ENCODE results near the gene PTOV1. TPM values are rescaled to one million over a fixed set of nuclear protein-coding genes. Genes with fewer than 3 reads are reported as not detected.

The PTOV1 gene
- total and polyA plus RNA-seq, 2 of the 13 experiments (the other 11 are each of a cell fraction or from before 2014, with no cell fraction given), result 63.5 to 68.5 TPM

DNA sequence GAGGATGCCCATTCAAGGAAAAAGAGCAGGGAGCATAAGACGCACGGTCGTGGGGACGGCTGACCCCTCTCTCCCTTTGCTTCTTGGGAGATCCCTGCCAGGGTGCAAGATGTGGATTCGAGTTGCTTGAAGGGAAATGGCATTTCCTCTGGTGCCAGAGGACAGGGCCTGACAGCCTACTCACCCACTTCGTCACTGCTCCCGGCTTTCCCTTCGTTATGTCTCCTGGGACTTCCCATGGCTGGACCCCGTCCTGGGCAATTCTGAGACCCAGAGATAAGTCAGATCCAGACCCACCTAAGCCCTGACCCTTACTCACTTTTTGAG lies 27.7 kb downstream of the PTOV1 start:
- ATAC-seq (no peak), FAIRE-seq (no peak), DNase-seq (ENCODE audit: low spot score) (no peak)
- Histone ChIP-seq H3K4me2 (ENCODE audit: low read depth, low read length) (peak overlapping the region; percentile 76), H3K27me3 (ENCODE audit: control insufficient read depth in 1 of 2, insufficient read depth in 2 of 2, low read length in 2 of 2) (no peaks in the 10 kb centered on the region; a peak in 1 of 5 replicates), H3K4me3 (replicated peaks in 1 of 3; ENCODE audit: insufficient read depth in 1 of 3, low read depth in 2 of 3, low read length in 3 of 3) (peak overlapping the region; percentile 69 to 99 (median 72)), H3K27ac (ENCODE audit: extremely low read length, insufficient read depth, low read length) (peak overlapping the region; percentile 99), H2AFZ (ENCODE audit: low read length) (no peak overlapping the region), H3K9me3 (ENCODE audit: low read length) (no peaks in the 10 kb centered on the region), H3K36me3 (replicated peaks in 1 of 2; ENCODE audit: control insufficient read depth in 1 of 2, insufficient read depth in 2 of 2, low read length in 2 of 2) (peaks cover 21 to 54% of the 10 kb centered on the region in 2 experiments), H3K79me2 (ENCODE audit: insufficient read depth, low read length) (peaks cover 38% of the 10 kb centered on the region), H3K9ac (ENCODE audit: insufficient read depth, low read depth, low read length) (peak overlapping the region; percentile 89; the same call in 1 of the 2 replicates), H4K20me1 (ENCODE audit: insufficient read depth, low read length) (peaks cover 5% of the 10 kb centered on the region), H3K4me1 (ENCODE audit: insufficient read depth, low read length) (peaks cover 31% of the 10 kb centered on the region)
- TF ChIP-seq TOE1 (CRISPR knock-in tag; IDR thresholded peaks at IDR 0.05), result no peak
- no peak for TF ChIP-seq ZNF619 (CRISPR knock-in tag; IDR thresholded peaks at IDR 0.05)
- no peak for TF ChIP-seq SRSF4 (IDR thresholded peaks at IDR 0.05; ENCODE audit: low read depth, low read length, poor library complexity, severe bottlenecking)
- no peak for TF ChIP-seq HNRNPH1 (optimal IDR thresholded peaks at IDR 0.05; ENCODE audit: low read depth, low read length)
- TF ChIP-seq DNMT1 (CRISPR knock-in tag; IDR thresholded peaks at IDR 0.05), result no peak
- no peak for TF ChIP-seq MLLT10 (CRISPR knock-in tag; IDR thresholded peaks at IDR 0.05)
- intact Hi-C loops (cut with micrococcal nuclease; ENCODE audit: unreplicated experiment) (no loop called here), in situ Hi-C loops (cut with HindIII; ENCODE audit: extremely low pct_ligation_motif_present, low pct_unique_long_range_greater_than_20kb) (no loop called here)
- TSS peak; percentile 64 for BruUV-seq (replicated peaks)
- POLR2A ChIA-PET, result interaction anchor here (0.8 to 1.9 kb wide), 3 partner anchors 9 to 51 kb away, joined by 3 to 16 read pairs (median 4); no protein-coding TSS in a partner anchor
- WGBS (ENCODE audit: low lambda C conversion rate), result 93% methylated on average over 9 of the region's 9 CpGs
- CTCF ChIA-PET (ENCODE audit: low intra/inter-chr PET ratio, low total read pairs), result no interaction called here

DNA sequence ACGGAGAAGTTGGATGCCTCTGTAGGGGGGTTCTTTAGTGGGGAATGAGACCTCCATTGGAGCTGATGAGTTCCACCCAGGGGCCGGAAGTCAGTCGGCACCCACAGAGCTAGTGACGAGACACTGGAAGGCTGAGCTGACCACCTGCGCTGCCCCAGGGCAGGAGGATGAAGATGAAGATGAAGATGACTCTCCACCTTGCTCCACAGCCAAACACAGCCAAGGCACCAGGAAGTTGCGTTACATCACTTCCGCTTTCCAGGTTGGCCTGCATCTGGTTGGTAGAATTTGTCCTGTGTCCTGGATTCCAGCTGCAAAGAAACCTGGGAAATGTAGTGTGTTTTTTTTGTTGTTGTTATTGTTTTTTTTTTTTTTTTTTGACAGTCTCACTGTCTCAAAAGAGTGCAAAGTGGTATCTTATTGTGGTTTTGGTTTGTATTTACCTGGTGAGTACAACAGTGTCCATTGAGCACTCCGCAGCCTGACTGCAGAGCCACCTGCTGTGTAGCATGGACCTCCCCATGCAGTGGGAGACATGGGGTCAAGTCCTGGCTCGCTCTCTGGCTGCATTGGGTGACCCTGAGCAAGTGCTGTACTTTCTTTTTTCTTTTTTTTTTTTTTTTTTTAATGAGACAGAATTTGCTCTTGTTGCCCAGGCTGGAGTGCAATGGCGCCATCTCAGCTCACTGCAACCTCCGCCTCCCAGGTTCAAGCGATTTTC lies 28.4 kb downstream of the PTOV1 start:
- Histone ChIP-seq H3K27me3 (ENCODE audit: control insufficient read depth in 1 of 2, insufficient read depth in 2 of 2, low read length in 2 of 2) (no peaks in the 10 kb centered on the region; a peak in 1 of 5 replicates), H3K79me2 (ENCODE audit: insufficient read depth, low read length) (peaks cover 32% of the 10 kb centered on the region), H3K4me3 (replicated peaks in 1 of 3; ENCODE audit: insufficient read depth in 1 of 3, low read depth in 2 of 3, low read length in 3 of 3) (0 out of 6 replicates have a peak overlapping the region, but pooled peaks of 1 of the 3 experiments have one; percentile 20), H3K4me2 (ENCODE audit: low read depth, low read length) (peak overlapping the region; percentile 76; the same call in 1 of the 2 replicates), H3K9ac (ENCODE audit: insufficient read depth, low read depth, low read length) (peak overlapping the region; percentile 89; the same call in 1 of the 2 replicates), H3K27ac (ENCODE audit: extremely low read length, insufficient read depth, low read length) (no peak overlapping the region), H3K4me1 (ENCODE audit: insufficient read depth, low read length) (peaks cover 31% of the 10 kb centered on the region), H3K36me3 (replicated peaks in 1 of 2; ENCODE audit: control insufficient read depth in 1 of 2, insufficient read depth in 2 of 2, low read length in 2 of 2) (peaks cover 23 to 61% of the 10 kb centered on the region in 2 experiments), H2AFZ (ENCODE audit: low read length) (no peak overlapping the region), H3K9me3 (ENCODE audit: low read length) (no peaks in the 10 kb centered on the region), H4K20me1 (ENCODE audit: insufficient read depth, low read length) (peaks cover 5% of the 10 kb centered on the region)
- BruUV-seq (replicated peaks), result no TSS peak
- no peak for FAIRE-seq
- WGBS (ENCODE audit: low lambda C conversion rate), result 98% methylated on average over 8 of the region's 12 CpGs
- CTCF ChIA-PET (ENCODE audit: low intra/inter-chr PET ratio, low total read pairs), result no interaction called here
- in situ Hi-C loops (cut with HindIII; ENCODE audit: extremely low pct_ligation_motif_present, low pct_unique_long_range_greater_than_20kb), result no loop called here
- DNase-seq (ENCODE audit: low spot score), result no peak
- intact Hi-C loops (cut with micrococcal nuclease; ENCODE audit: unreplicated experiment), result no loop called here
- POLR2A ChIA-PET, result interaction anchor here (0.8 kb wide), 2 partner anchors 10 to 51 kb away, joined by 3 to 4 read pairs; no protein-coding TSS in a partner anchor
- no peak for ATAC-seq
- no peak for TF ChIP-seq ZNF776 (CRISPR knock-in tag; IDR thresholded peaks at IDR 0.05)
- TF ChIP-seq ZNF430 (CRISPR knock-in tag; IDR thresholded peaks at IDR 0.05), result no peak
- TF ChIP-seq MAZ (IDR thresholded peaks at IDR 0.05; ENCODE audit: borderline replicate concordance, low read depth, low read length), result no peak
- no peak for TF ChIP-seq MAZ (CRISPR knock-in tag; IDR thresholded peaks at IDR 0.05; ENCODE audit: low read depth)
- no peak for TF ChIP-seq CREB1 (IDR thresholded peaks at IDR 0.05)
- peak; percentile 61 for TF ChIP-seq CREB1 (CRISPR knock-in tag; IDR thresholded peaks at IDR 0.05)
- peak; percentile 58; the same call in 1 of the 2 replicates for TF ChIP-seq ZNF143 (CRISPR knock-in tag; IDR thresholded peaks at IDR 0.05)
- peak; percentile 47 for TF ChIP-seq THAP11 (CRISPR knock-in tag; IDR thresholded peaks at IDR 0.05)
- no peak for TF ChIP-seq IKZF4 (CRISPR knock-in tag; IDR thresholded peaks at IDR 0.05; ENCODE audit: borderline replicate concordance, low read depth, not compliant biosample characterization)
- TF ChIP-seq, protein P1, sequence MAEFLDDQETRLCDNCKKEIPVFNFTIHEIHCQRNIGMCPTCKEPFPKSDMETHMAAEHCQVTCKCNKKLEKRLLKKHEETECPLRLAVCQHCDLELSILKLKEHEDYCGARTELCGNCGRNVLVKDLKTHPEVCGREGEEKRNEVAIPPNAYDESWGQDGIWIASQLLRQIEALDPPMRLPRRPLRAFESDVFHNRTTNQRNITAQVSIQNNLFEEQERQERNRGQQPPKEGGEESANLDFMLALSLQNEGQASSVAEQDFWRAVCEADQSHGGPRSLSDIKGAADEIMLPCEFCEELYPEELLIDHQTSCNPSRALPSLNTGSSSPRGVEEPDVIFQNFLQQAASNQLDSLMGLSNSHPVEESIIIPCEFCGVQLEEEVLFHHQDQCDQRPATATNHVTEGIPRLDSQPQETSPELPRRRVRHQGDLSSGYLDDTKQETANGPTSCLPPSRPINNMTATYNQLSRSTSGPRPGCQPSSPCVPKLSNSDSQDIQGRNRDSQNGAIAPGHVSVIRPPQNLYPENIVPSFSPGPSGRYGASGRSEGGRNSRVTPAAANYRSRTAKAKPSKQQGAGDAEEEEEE (CRISPR knock-in tag; IDR thresholded peaks at IDR 0.05; ENCODE audit: borderline replicate concordance), result no peak
- TF ChIP-seq NFYB (CRISPR knock-in tag; IDR thresholded peaks at IDR 0.05), result peak; percentile 51
- no peak for TF ChIP-seq JDP2 (CRISPR knock-in tag; IDR thresholded peaks at IDR 0.05; ENCODE audit: borderline replicate concordance)
- no peak for TF ChIP-seq ZNF879 (CRISPR knock-in tag; IDR thresholded peaks at IDR 0.05)

All from HepG2 (cell line).